LNCaP clone FGC (cell line): ENCODE measurements around the gene DPP8.

Experiments
- DNase-seq: peaks from one replicate; pipeline ENCODE4 v3.0.0-alpha.2; 2011; ENCODE audit warnings: low read depth
- H3K4me3 ChIP-seq: 2 replicates; pipeline ENCODE4 v1.5.1; 2011; ENCODE audit warnings: mild to moderate bottlenecking, low read depth, low read length, control low read depth
- CTCF ChIP-seq: IDR thresholded peaks from 2 replicates; pipeline ENCODE4 v1.5.1; 2012; ENCODE audit warnings: mild to moderate bottlenecking; ENCODE audit not compliant: control insufficient read depth, insufficient read depth; ENCODE audit errors: extremely low read depth

DPP8 gene

GRCh38 chr15:65535192-65535591 lies 17.7 kb upstream of the DPP8 start:
- DNase-seq = no peak
- no peak for TF ChIP-seq CTCF
- H3K4me3 ChIP-seq = peak overlapping the region; percentile 50; the same call in 1 of the 2 replicates

GRCh38 chr15:65533057-65533756 lies 15.7 kb upstream of the DPP8 start:
- DNase-seq = no peak
- no peak for TF ChIP-seq CTCF
- H3K4me3 ChIP-seq = peak overlapping the region; percentile 50

GRCh38 chr15:65532738-65533051 lies 15.2 kb upstream of the DPP8 start:
- peak overlapping the region; percentile 50 for H3K4me3 ChIP-seq
- no peak for DNase-seq
- TF ChIP-seq CTCF = no peak

DNA sequence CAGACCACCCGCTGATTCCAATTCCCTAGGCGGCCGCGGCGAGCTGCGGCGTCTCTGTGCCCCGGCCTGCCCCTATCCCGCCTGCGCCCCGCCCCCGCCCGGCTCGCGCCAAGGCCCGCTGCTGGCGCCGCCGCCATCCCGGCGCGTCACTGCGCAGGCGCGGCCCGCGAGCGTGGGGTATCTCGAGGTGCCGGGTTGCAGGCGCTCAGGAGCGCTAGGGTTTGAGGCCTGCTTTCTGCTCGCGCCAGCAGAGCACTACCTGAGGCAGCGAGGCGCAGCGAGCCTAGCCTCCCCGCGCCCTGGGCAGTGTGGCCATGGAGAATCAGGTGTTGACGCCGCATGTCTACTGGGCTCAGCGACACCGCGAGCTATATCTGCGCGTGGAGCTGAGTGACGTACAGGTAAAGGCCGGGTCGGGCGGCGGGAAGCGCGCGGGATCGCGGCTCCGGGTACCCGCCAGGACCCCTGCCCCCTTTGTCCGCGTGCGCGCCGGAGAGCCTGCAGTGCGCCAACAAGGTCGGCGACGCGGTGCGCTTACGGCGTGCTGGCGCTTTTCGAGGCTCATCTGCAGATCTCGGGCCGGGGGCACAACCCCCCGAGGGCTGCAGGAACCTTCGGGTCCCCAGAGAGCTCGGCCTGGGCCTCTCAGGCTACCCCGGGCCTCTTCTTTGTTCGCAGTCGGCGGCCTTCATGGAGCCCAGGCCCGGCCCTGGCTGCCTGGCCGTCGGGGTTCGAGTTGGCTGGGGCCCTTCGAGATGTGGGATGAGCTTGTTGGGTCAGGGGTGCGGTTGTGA lies 13.0 kb upstream of the DPP8 start, which contains the start of gene HACD3:
TSS of gene HACD3 (plus strand) at position 146 of the 794 bp plus-strand sequence. CDS start at position 315, 169 bp downstream.
- no peak for TF ChIP-seq CTCF
- DNase-seq = no peak
- peak within 1 kb of the TSS; percentile 92 for H3K4me3 ChIP-seq

DNA sequence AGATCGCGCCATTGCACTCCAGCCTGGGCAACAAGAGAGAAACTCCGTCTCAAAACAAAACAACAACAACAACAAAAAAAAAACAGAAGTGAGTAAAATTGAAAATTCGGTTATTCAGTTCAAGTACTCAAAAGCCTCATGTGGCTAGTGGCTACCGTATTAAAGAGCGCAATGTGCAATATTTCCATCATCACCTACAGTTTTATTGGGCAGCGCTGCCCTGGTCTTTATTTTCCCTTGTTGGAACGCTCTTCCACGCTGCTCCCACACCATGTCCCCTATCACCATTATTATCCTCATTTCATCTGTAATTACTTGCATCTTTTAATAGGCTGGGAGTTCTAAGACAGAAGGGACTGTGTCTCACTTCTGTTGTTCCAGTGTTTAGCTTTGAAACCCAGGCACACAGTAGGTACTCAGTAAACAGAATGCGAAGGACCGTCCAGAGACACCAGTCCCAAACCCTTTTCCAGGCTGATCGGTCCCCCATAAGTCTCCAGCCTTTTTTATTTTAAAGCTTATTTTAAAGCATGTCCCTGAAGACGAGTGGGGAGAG lies 12.4 kb upstream of the DPP8 start:
- TF ChIP-seq CTCF = no peak

GRCh38 chr15:65528461-65529060 lies 11.1 kb upstream of the DPP8 start:
- no peak overlapping the region for H3K4me3 ChIP-seq
- no peak for TF ChIP-seq CTCF
- DNase-seq = no peak

More for the DNA sequence above, 12.4 kb upstream of the DPP8 start:
- DNase-seq = no peak
- peak overlapping the region; percentile 92 for H3K4me3 ChIP-seq
